Measurements from ENCODE around the gene PRDM11. TPM values are rescaled to one million over a fixed set of nuclear protein-coding genes. Genes with fewer than 3 reads are reported as not detected.

PRDM11 gene
- total RNA-seq, 1 donor from 2014 or later, result 7.5 TPM

DNA sequence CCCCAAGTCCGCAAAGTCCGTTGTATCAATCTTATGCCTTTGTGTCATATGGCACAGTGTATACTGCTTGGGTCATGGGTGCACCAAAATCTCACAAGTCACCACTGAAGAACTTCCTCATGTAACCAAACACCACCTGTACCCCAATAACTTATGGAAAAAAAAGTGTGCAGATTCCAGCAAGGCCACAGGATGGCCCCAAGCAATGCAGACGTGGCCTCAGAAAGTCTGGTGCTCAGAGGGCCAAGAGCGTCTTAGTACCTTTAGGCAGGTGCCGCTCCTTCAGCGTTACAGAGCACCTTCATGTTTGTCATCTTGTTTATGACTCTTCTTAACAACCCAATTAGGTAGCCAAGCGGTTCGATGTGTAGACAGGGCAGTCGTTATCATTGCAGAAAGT is 65.3 kb downstream of the PRDM11 start:
- no peak overlapping the region for H3K4me3 Mint-ChIP-seq (ENCODE audit: unreplicated experiment)
- peaks cover 10% of the 10 kb centered on the region for H3K4me1 Mint-ChIP-seq (ENCODE audit: low read depth, unreplicated experiment)
- H3K36me3 Mint-ChIP-seq (ENCODE audit: unreplicated experiment), result no peaks in the 10 kb centered on the region
- no peaks in the 10 kb centered on the region for H3K9me3 Mint-ChIP-seq (ENCODE audit: unreplicated experiment)
- no peak overlapping the region for H3K27ac Mint-ChIP-seq (ENCODE audit: unreplicated experiment)
- no peak for DNase-seq
- TF ChIP-seq, protein P1, sequence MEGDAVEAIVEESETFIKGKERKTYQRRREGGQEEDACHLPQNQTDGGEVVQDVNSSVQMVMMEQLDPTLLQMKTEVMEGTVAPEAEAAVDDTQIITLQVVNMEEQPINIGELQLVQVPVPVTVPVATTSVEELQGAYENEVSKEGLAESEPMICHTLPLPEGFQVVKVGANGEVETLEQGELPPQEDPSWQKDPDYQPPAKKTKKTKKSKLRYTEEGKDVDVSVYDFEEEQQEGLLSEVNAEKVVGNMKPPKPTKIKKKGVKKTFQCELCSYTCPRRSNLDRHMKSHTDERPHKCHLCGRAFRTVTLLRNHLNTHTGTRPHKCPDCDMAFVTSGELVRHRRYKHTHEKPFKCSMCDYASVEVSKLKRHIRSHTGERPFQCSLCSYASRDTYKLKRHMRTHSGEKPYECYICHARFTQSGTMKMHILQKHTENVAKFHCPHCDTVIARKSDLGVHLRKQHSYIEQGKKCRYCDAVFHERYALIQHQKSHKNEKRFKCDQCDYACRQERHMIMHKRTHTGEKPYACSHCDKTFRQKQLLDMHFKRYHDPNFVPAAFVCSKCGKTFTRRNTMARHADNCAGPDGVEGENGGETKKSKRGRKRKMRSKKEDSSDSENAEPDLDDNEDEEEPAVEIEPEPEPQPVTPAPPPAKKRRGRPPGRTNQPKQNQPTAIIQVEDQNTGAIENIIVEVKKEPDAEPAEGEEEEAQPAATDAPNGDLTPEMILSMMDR (IDR thresholded peaks at IDR 0.05; ENCODE audit: partially characterized antibody, unreplicated experiment), result no peak
- H3K27me3 Mint-ChIP-seq (ENCODE audit: unreplicated experiment), result peaks cover 9% of the 10 kb centered on the region

DNA sequence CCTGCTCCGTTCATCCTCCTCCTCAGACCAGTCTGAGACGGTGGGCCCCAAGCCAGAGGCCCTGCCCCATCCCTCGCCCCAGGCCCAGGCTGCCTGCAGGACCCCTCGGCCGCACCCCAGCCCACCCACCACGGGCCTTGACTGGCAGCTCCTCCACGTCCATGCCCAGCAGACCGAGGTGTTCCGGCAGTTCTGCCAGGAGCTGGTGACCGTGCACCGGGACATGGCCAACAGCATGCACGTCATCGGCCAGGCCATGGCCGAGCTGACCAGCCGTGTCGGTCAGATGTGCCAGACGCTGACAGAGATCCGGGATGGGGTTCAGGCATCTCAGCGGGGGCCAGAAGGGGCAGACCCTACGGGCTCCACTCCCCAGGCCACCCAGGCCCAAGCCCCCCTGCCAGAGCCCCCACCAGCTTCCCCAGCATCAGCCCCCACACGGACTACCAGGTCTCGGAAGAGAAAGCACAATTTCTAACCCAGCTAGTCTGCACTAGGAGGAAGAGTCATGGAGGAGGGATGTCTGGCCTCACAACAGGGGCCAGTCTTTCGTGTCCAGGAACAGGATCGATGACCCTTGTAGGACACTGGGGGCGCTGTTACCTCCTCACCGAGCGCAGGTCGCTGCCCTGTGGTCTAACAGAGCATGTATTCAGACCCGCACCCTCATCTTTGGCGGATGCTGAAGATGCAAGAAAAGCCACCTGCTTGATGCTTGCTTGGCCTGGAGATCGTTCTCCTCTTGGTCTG is 66.3 kb downstream of the PRDM11 start:
- DNase-seq, result peak; percentile 48
- no peak overlapping the region for H3K27ac Mint-ChIP-seq (ENCODE audit: unreplicated experiment)
- H3K9me3 Mint-ChIP-seq (ENCODE audit: unreplicated experiment), result no peaks in the 10 kb centered on the region
- no peaks in the 10 kb centered on the region for H3K36me3 Mint-ChIP-seq (ENCODE audit: unreplicated experiment)
- H3K4me1 Mint-ChIP-seq (ENCODE audit: low read depth, unreplicated experiment), result peaks cover 10% of the 10 kb centered on the region
- TF ChIP-seq, protein P1 (IDR thresholded peaks at IDR 0.05; ENCODE audit: partially characterized antibody, unreplicated experiment), result peak; percentile 32
- H3K4me3 Mint-ChIP-seq (ENCODE audit: unreplicated experiment), result no peak overlapping the region
- H3K27me3 Mint-ChIP-seq (ENCODE audit: unreplicated experiment), result peaks cover 6% of the 10 kb centered on the region

DNA sequence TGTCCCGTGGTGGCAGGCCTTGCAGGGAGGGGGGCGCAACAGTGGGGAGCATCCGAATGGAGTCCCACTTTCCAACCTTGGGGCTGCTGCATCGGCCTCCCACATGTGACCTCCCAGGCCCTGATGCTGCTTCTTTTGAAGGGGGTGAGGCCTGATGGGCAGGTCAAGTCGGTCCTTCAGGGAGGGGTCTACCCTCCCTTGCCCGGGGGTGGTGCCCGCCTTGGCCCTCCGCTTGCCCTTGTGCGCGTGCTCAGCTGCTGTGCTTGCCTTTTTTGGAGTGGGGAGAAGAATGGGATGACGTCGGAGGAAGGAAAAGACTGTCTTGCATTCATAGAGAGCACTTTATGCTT is 66.9 kb downstream of the PRDM11 start:
- Mint-ChIP-seq H3K27me3 (ENCODE audit: unreplicated experiment) (peaks cover 6% of the 10 kb centered on the region), H3K4me3 (ENCODE audit: unreplicated experiment) (no peak overlapping the region), H3K36me3 (ENCODE audit: unreplicated experiment) (no peaks in the 10 kb centered on the region), H3K9me3 (ENCODE audit: unreplicated experiment) (no peaks in the 10 kb centered on the region), H3K27ac (ENCODE audit: unreplicated experiment) (no peak overlapping the region), H3K4me1 (ENCODE audit: low read depth, unreplicated experiment) (peaks cover 10% of the 10 kb centered on the region)
- TF ChIP-seq, protein P1 (IDR thresholded peaks at IDR 0.05; ENCODE audit: partially characterized antibody, unreplicated experiment), result no peak
- DNase-seq, result no peak

DNA sequence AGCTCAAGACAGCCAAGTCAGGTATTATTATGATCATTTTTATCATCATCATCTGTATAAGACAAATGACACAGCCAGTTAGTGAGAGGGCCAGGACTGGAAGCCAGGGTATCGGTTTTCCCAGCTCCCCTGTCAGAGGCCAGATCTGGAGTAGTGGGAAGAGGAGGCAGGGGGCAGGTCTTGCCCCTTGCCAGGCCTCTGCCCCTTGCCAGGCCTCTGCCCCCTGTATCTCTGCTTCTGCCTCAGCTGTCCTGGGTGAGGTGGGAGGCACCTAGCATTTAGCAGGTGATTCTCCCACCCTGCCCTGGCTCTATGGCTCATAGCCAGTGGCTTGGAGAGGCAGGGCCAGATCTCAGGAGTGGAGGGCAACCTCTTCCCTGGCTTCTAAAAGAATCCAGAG is 67.3 kb downstream of the PRDM11 start:
- H3K4me1 Mint-ChIP-seq (ENCODE audit: low read depth, unreplicated experiment), result peaks cover 10% of the 10 kb centered on the region
- TF ChIP-seq, protein P1 (IDR thresholded peaks at IDR 0.05; ENCODE audit: partially characterized antibody, unreplicated experiment), result no peak
- no peak overlapping the region for H3K27ac Mint-ChIP-seq (ENCODE audit: unreplicated experiment)
- peaks cover 6% of the 10 kb centered on the region for H3K27me3 Mint-ChIP-seq (ENCODE audit: unreplicated experiment)
- no peak for DNase-seq
- H3K4me3 Mint-ChIP-seq (ENCODE audit: unreplicated experiment), result no peak overlapping the region
- no peaks in the 10 kb centered on the region for H3K9me3 Mint-ChIP-seq (ENCODE audit: unreplicated experiment)
- no peaks in the 10 kb centered on the region for H3K36me3 Mint-ChIP-seq (ENCODE audit: unreplicated experiment)

DNA sequence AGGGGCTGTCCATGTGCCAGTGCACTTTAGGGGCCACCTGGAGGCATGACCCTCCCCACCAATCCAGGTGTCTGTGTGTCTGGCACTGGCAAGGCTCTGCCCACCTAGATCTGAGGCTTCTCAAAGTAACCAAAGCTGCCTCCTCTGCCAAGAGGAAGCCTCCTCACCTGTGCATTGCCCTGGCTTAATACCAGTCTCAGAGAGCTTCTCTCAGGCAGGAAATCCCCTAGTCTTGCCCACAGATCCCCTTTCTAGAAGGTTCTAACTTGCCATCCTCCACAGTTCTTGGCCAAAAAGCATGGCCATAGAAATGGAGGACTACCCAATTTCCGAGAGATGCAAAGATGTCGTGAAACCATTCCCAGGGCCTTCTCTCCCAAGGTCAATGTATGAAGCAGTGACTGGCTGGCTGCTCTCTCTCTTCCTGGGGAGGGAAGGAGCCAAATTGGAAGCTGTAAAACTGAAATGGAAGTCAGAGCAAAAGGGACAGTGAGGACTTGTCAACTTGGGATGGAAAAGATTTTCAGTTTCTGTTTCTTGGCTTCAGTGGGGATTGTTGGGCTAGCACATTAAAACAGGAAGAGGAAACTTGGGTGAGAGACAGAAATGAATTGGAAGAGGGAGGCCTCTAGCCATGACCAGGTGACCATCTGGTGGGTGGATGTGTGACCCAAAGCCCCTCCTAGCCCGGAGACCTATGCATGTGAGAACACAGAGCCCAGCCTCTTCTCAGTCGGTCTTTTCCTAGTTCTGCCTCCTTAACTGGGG is 68.8 kb downstream of the PRDM11 start:
- TF ChIP-seq, protein P1 (IDR thresholded peaks at IDR 0.05; ENCODE audit: partially characterized antibody, unreplicated experiment), result no peak
- Mint-ChIP-seq H3K27me3 (ENCODE audit: unreplicated experiment) (peaks cover 3% of the 10 kb centered on the region), H3K27ac (ENCODE audit: unreplicated experiment) (no peak overlapping the region), H3K4me3 (ENCODE audit: unreplicated experiment) (no peak overlapping the region), H3K36me3 (ENCODE audit: unreplicated experiment) (no peaks in the 10 kb centered on the region), H3K4me1 (ENCODE audit: low read depth, unreplicated experiment) (peaks cover 4% of the 10 kb centered on the region), H3K9me3 (ENCODE audit: unreplicated experiment) (no peaks in the 10 kb centered on the region)
- DNase-seq, result no peak

All from glutamatergic neuron (in vitro differentiated cells).